HepG2 (cell line): ENCODE data around the gene ARL16. TPM values are rescaled to one million over a fixed set of nuclear protein-coding genes. Genes with fewer than 3 reads are reported as not detected.

Experiments used
- AHR ChIP-seq: IDR thresholded peaks from 2 replicates; pipeline ENCODE4 v1.6.1; 2018; ENCODE audit warnings: missing genetic modification reagents, missing compliant biosample characterization
- CSRNP1 ChIP-seq: sonication (generic); formaldehyde crosslinking; IDR thresholded peaks from 2 replicates; pipeline ENCODE4 v1.8.1; 2023; ENCODE audit warnings: mild to moderate bottlenecking, missing genetic modification reagents
- DNMT1 ChIP-seq: sonication (generic); formaldehyde crosslinking; IDR thresholded peaks from 2 replicates; pipeline ENCODE4 v1.5.1; 2020; ENCODE audit warnings: mild to moderate bottlenecking, missing genetic modification reagents
- FOSL2 ChIP-seq: sonication (generic); formaldehyde crosslinking; IDR thresholded peaks from 2 replicates; pipeline ENCODE4 v1.4.0; 2020; ENCODE audit warnings: missing genetic modification reagents
- HNRNPK ChIP-seq: fragments of 200-400 bp; formaldehyde crosslinking; IDR thresholded peaks from 2 replicates; pipeline ENCODE4 v1.6.1; 2018; ENCODE audit warnings: low read length, low read depth, moderate library complexity, mild to moderate bottlenecking; ENCODE audit not compliant: poor library complexity, severe bottlenecking
- IKZF1 ChIP-seq: fragments of 450-650 bp; IDR thresholded peaks from 2 replicates; pipeline ENCODE4 v1.7.1; 2016
- IRF9 ChIP-seq: sonication (generic); formaldehyde crosslinking; IDR thresholded peaks from 2 replicates; pipeline ENCODE4 v1.8.0; 2022; ENCODE audit warnings: missing genetic modification reagents, mild to moderate bottlenecking, borderline replicate concordance
- NCOA1 ChIP-seq: sonication (generic); formaldehyde crosslinking; IDR thresholded peaks from 2 replicates; pipeline ENCODE4 v1.9.0; 2021; ENCODE audit warnings: missing genetic modification reagents
- PHF8 ChIP-seq: sonication (generic); formaldehyde crosslinking; IDR thresholded peaks from 2 replicates; pipeline ENCODE4 v1.5.0; 2020; ENCODE audit warnings: missing genetic modification reagents
- POLR2AphosphoS2 ChIP-seq: IDR thresholded peaks from 2 replicates; pipeline ENCODE4 v1.6.1; 2011; ENCODE audit warnings: low read depth, low read length, improper control_type of control experiment
- RAD51 ChIP-seq: fragments of 450-650 bp; IDR thresholded peaks from 2 replicates; pipeline ENCODE4 v1.6.1; 2016; ENCODE audit warnings: borderline replicate concordance
- SMYD3 ChIP-seq: sonication (generic); formaldehyde crosslinking; IDR thresholded peaks from 2 replicates; pipeline ENCODE4 v1.8.1; 2023; ENCODE audit warnings: mild to moderate bottlenecking, missing genetic modification reagents
- SP1 ChIP-seq, 2 experiments: fragments of 450-650 bp in 1 of 2; sonication (generic) in 1 of 2; formaldehyde crosslinking in 1 of 2; IDR thresholded peaks; 2 replicates each; pipeline versions ENCODE4 v1.4.0 to v1.6.1; 2016 to 2020; ENCODE audit warnings: missing genetic modification reagents in 1 of 2
- SP4 ChIP-seq: sonication (generic); formaldehyde crosslinking; IDR thresholded peaks from 2 replicates; pipeline ENCODE4 v1.8.1; 2023; ENCODE audit warnings: mild to moderate bottlenecking, missing genetic modification reagents
- TAF1 ChIP-seq: sonication (generic); formaldehyde crosslinking; IDR thresholded peaks from 2 replicates; pipeline ENCODE4 v1.4.0; 2020; ENCODE audit warnings: missing genetic modification reagents
- THYN1 ChIP-seq: sonication (generic); formaldehyde crosslinking; IDR thresholded peaks from 2 replicates; pipeline ENCODE4 v1.8.1; 2023; ENCODE audit warnings: low read depth, mild to moderate bottlenecking, moderate library complexity, missing genetic modification reagents, borderline replicate concordance
- ZNF282 ChIP-seq: fragments of 450-650 bp; IDR thresholded peaks from 2 replicates; pipeline ENCODE4 v1.6.1; 2018; ENCODE audit not compliant: partially characterized antibody
- ZNF451 ChIP-seq: sonication (generic); formaldehyde crosslinking; IDR thresholded peaks from 2 replicates; pipeline ENCODE4 v1.5.0; 2020; ENCODE audit warnings: mild to moderate bottlenecking, missing genetic modification reagents
- ZNF670 ChIP-seq: sonication (generic); formaldehyde crosslinking; IDR thresholded peaks from 2 replicates; pipeline ENCODE4 v1.8.0; 2022; ENCODE audit warnings: mild to moderate bottlenecking, missing genetic modification reagents, borderline replicate concordance
- ZNF746 ChIP-seq: sonication (generic); formaldehyde crosslinking; IDR thresholded peaks from 2 replicates; pipeline ENCODE4 v1.8.0; 2022; ENCODE audit warnings: mild to moderate bottlenecking, missing genetic modification reagents
- ZNF850 ChIP-seq: sonication (generic); formaldehyde crosslinking; conservative IDR thresholded peaks from 2 replicates; pipeline ENCODE4 v1.9.0; 2021; ENCODE audit warnings: mild to moderate bottlenecking, missing genetic modification reagents
- polyA plus RNA-seq, 8 experiments: library from polyadenylated mRNA; depleted of rRNA in 3 of 8; stranded (reverse) in 7 of 8; unstranded in 1 of 8; fragments of >200 nt; fragmentation: Illumina TruSeq in 4 of 8; extraction: Trizol in 4 of 8; gene quantifications; 2 replicates each; pipeline versions ENCODE4 v1.2.1 to v1.2.3, GENCODE V29; 2011 to 2016; ENCODE audit warnings: low read depth in 4 of 8, missing spikeins in 1 of 8, mixed read lengths in 1 of 8; ENCODE audit not compliant: insufficient read depth in 1 of 8
- total RNA-seq, 5 experiments: library from RNA; depleted of rRNA; stranded (reverse); fragments of >200 nt; fragmentation: Illumina TruSeq; extraction: Trizol; gene quantifications; 2 replicates each; pipeline ENCODE4 v1.2.3, GENCODE V29; 2016; ENCODE audit warnings: low read depth in 1 of 5
- TF ChIP-seq, protein P1 (sequence below): sonication (generic); formaldehyde crosslinking; IDR thresholded peaks from 2 replicates; pipeline ENCODE4 v1.5.1; 2020; ENCODE audit warnings: mild to moderate bottlenecking, missing genetic modification reagents, borderline replicate concordance

The ARL16 gene
- total and polyA plus RNA-seq, 2 of the 13 experiments (the other 11 are each of a cell fraction or from before 2014, with no cell fraction given): 20.8 to 30.8 TPM

DNA sequence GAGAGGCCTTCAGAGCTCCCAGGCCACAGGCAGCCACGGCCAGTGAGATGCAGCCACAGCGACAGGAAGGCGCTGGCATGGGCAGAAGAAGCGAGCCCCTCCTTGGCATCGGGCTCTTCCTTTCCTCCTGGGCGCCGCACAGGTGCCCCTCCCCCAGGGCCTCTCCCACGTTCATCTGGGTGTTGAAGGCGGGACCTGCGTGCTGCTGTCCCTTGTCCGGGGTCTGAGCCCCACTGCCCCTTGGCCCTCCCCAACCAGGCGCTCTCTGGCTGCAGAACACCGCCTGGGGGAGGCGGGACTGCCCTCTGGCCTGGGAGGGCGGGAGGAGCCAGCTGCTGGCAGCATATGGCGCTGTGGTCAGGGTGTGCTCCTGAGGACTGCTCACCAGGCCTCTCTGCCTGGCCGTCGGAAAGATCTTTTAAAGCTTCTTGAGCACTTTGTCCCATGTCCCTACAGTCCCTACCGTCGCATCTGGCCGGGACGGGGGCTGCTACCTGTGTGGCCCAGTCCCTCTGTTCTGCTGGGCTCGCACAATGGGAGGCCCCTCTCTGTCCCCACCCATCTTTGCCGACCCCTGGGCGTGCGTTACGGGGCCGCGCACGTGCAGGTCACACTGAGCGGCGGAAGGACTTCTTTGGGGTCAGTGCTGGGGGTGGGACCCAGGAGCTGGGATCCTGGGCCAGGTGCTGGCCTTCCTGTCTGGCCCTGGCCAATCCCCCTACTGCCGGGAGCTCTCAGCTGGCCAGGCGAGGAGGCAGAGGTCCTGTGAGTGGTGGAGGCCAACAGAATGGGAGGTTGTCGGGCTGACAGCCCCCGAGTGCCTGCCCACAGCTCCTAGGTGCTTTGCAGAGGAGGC, 30.2 kb upstream of the ARL16 start (continued):
- peak; percentile 86 for TF ChIP-seq TAF1 (CRISPR knock-in tag)
- TF ChIP-seq NCOA1 (CRISPR knock-in tag): 0 out of 2 replicates have a peak, but pooled peaks have one; percentile 16
- TF ChIP-seq PHF8 (CRISPR knock-in tag): peak; percentile 78
- TF ChIP-seq SMYD3 (CRISPR knock-in tag): peak; percentile 80; the same call in 1 of the 2 replicates
- TF ChIP-seq AHR (CRISPR knock-in tag): no peak; the same call in 1 of the 2 replicates
- peak; percentile 20 for TF ChIP-seq HNRNPK
- TF ChIP-seq ZNF746 (CRISPR knock-in tag): peak; percentile 83
- TF ChIP-seq, protein P1, sequence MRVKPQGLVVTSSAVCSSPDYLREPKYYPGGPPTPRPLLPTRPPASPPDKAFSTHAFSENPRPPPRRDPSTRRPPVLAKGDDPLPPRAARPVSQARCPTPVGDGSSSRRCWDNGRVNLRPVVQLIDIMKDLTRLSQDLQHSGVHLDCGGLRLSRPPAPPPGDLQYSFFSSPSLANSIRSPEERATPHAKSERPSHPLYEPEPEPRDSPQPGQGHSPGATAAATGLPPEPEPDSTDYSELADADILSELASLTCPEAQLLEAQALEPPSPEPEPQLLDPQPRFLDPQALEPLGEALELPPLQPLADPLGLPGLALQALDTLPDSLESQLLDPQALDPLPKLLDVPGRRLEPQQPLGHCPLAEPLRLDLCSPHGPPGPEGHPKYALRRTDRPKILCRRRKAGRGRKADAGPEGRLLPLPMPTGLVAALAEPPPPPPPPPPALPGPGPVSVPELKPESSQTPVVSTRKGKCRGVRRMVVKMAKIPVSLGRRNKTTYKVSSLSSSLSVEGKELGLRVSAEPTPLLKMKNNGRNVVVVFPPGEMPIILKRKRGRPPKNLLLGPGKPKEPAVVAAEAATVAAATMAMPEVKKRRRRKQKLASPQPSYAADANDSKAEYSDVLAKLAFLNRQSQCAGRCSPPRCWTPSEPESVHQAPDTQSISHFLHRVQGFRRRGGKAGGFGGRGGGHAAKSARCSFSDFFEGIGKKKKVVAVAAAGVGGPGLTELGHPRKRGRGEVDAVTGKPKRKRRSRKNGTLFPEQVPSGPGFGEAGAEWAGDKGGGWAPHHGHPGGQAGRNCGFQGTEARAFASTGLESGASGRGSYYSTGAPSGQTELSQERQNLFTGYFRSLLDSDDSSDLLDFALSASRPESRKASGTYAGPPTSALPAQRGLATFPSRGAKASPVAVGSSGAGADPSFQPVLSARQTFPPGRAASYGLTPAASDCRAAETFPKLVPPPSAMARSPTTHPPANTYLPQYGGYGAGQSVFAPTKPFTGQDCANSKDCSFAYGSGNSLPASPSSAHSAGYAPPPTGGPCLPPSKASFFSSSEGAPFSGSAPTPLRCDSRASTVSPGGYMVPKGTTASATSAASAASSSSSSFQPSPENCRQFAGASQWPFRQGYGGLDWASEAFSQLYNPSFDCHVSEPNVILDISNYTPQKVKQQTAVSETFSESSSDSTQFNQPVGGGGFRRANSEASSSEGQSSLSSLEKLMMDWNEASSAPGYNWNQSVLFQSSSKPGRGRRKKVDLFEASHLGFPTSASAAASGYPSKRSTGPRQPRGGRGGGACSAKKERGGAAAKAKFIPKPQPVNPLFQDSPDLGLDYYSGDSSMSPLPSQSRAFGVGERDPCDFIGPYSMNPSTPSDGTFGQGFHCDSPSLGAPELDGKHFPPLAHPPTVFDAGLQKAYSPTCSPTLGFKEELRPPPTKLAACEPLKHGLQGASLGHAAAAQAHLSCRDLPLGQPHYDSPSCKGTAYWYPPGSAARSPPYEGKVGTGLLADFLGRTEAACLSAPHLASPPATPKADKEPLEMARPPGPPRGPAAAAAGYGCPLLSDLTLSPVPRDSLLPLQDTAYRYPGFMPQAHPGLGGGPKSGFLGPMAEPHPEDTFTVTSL (CRISPR knock-in tag): peak; percentile 12; the same call in 1 of the 2 replicates
- TF ChIP-seq IRF9 (CRISPR knock-in tag): peak; percentile 80; the same call in 1 of the 2 replicates
- TF ChIP-seq ZNF850 (CRISPR knock-in tag): no peak
- TF ChIP-seq RAD51: no peak
- TF ChIP-seq DNMT1 (CRISPR knock-in tag): peak; percentile 47; the same call in 1 of the 2 replicates
- peak; percentile 25; the same call in 1 of the 2 replicates for TF ChIP-seq ZNF451
- TF ChIP-seq FOSL2 (CRISPR knock-in tag): 0 out of 2 replicates have a peak, but pooled peaks have one; percentile 5
- TF ChIP-seq SP1 (IDR thresholded peaks at IDR 0.05): no peak
- TF ChIP-seq SP1 (CRISPR knock-in tag; IDR thresholded peaks at IDR 0.05): no peak; the same call in 1 of the 2 replicates
- TF ChIP-seq POLR2AphosphoS2: peak; percentile 13; the same call in 1 of the 2 replicates
- no peak for TF ChIP-seq ZNF282
- TF ChIP-seq SP4 (CRISPR knock-in tag): peak; percentile 84
- TF ChIP-seq THYN1 (CRISPR knock-in tag): no peak
- TF ChIP-seq ZNF670 (CRISPR knock-in tag): peak; percentile 69; the same call in 1 of the 2 replicates
- TF ChIP-seq IKZF1: no peak
- TF ChIP-seq CSRNP1: peak; percentile 72
